PC-9 (cell line): Measurements from ENCODE around the gene JHY. TPM values are rescaled to one million over a fixed set of nuclear protein-coding genes. Genes with fewer than 3 reads are reported as not detected.

Source experiments
- BruUV-seq: library from RNA; stranded (reverse); fragments of 400-500 nt; replicated peaks from 2 replicates; lab custom pipeline; 2021; lab: Mats Ljungman, UMichigan
- CTCF ChIA-PET: fragments of 300-600 bp; sonication (Branson Sonifier 250); formaldehyde crosslinking; loops from one replicate; lab custom pipeline; 2022; ENCODE audit warnings: antibody characterized with exemption; lab: Charles Lee
- POLR2A ChIA-PET: fragments of 300-600 bp; sonication (Branson Sonifier 250); formaldehyde crosslinking; loops from one replicate; lab custom pipeline; 2022; ENCODE audit warnings: antibody characterized with exemption; ENCODE audit not compliant: unreplicated experiment; lab: Charles Lee
- DNase-seq, 2 experiments: peaks; one replicate each; pipeline versions ENCODE4 v3.0.0 to v3.0.0-alpha.2; 2015 to 2022; ENCODE audit warnings: mixed read lengths in 1 of 2
- H2AFZ ChIP-seq: fragments of 200-600 bp; sonication (generic); 2 replicates; pipeline ENCODE4 v1.8.1; 2017; ENCODE audit warnings: antibody characterized with exemption
- H3F3A ChIP-seq: fragments of 200-600 bp; sonication (generic); 2 replicates; pipeline ENCODE4 v1.8.1; 2017; ENCODE audit warnings: antibody characterized with exemption, mild to moderate bottlenecking, low read depth; ENCODE audit not compliant: insufficient read depth
- H3K27ac ChIP-seq: fragments of 200-600 bp; sonication (generic); 2 replicates; pipeline ENCODE4 v1.6.1; 2016; ENCODE audit warnings: mixed run types
- H3K27me3 ChIP-seq: fragments of 200-600 bp; sonication (generic); 2 replicates; pipeline ENCODE4 v1.6.1; 2016; ENCODE audit warnings: low read depth, mixed run types; ENCODE audit not compliant: insufficient read depth
- H3K36me3 ChIP-seq: fragments of 200-600 bp; sonication (generic); 2 replicates; pipeline ENCODE4 v1.6.1; 2016; ENCODE audit warnings: low read depth, mixed run types
- H3K4me1 ChIP-seq: fragments of 200-600 bp; sonication (generic); replicated peaks from 2 replicates; pipeline ENCODE4 v1.6.1; 2016; ENCODE audit warnings: mixed run types; ENCODE audit not compliant: insufficient read depth
- H3K4me2 ChIP-seq: fragments of 200-600 bp; sonication (generic); 2 replicates; pipeline ENCODE4 v1.6.1; 2017; ENCODE audit warnings: mixed run types
- H3K4me3 ChIP-seq: fragments of 200-600 bp; sonication (generic); 2 replicates; pipeline ENCODE4 v1.6.1; 2016; ENCODE audit warnings: mixed run types
- H3K79me2 ChIP-seq: fragments of 200-600 bp; sonication (generic); 2 replicates; pipeline ENCODE4 v1.6.1; 2017; ENCODE audit warnings: low read depth, mixed run types
- H3K9me2 ChIP-seq: fragments of 200-600 bp; sonication (generic); 2 replicates; pipeline ENCODE4 v1.8.1; 2017; ENCODE audit warnings: mild to moderate bottlenecking; ENCODE audit not compliant: insufficient read depth
- H3K9me3 ChIP-seq: fragments of 200-600 bp; sonication (generic); 2 replicates; pipeline ENCODE4 v1.8.1; 2016; ENCODE audit warnings: low read depth; ENCODE audit not compliant: insufficient read depth
- H4K20me1 ChIP-seq: fragments of 200-600 bp; sonication (generic); 2 replicates; pipeline ENCODE4 v1.8.1; 2017; ENCODE audit not compliant: insufficient read depth
- CTCF ChIP-seq: fragments of 200-600 bp; sonication (generic); conservative IDR thresholded peaks from 2 replicates; pipeline ENCODE4 v1.6.1; 2017; ENCODE audit warnings: mixed run types, antibody characterized with exemption, mild to moderate bottlenecking, moderate library complexity
- EZH2 ChIP-seq: fragments of 200-600 bp; sonication (generic); IDR thresholded peaks from 2 replicates; pipeline ENCODE4 v1.8.0; 2017; ENCODE audit warnings: antibody characterized with exemption, low read depth
- intact Hi-C: fragments of 100-400 bp; cut with micrococcal nuclease; formaldehyde crosslinking; loops from one replicate; pipeline ENCODE4 v1.10.0; 2022; ENCODE audit not compliant: unreplicated experiment
- total RNA-seq: library from RNA; stranded (reverse); gene quantifications from 2 replicates; pipeline ENCODE4 v1.2.3, GENCODE V29; 2021

Gene JHY
- total RNA-seq, 1 experiment from 2014 or later, result 6.2 TPM

GRCh38 chr11:122877732-122878131 lies 4.8 kb upstream of the JHY start:
- Histone ChIP-seq H2AFZ (no peak overlapping the region), H3K4me2 (no peak overlapping the region), H3K27me3 (no peaks in the 10 kb centered on the region), H3F3A (peaks cover 11% of the 10 kb centered on the region; the same call in 1 of the 2 replicates), H3K36me3 (no peaks in the 10 kb centered on the region), H3K9me2 (no peaks in the 10 kb centered on the region), H3K79me2 (no peaks in the 10 kb centered on the region), H4K20me1 (no peaks in the 10 kb centered on the region), H3K9me3 (no peaks in the 10 kb centered on the region), H3K4me1 (peaks cover 5% of the 10 kb centered on the region), H3K27ac (no peak overlapping the region), H3K4me3 (no peak overlapping the region)
- DNase-seq, result no peak
- BruUV-seq, result no TSS peak
- intact Hi-C loops, result no loop called here
- TF ChIP-seq CTCF (no peak), EZH2 (no peak)
- ChIA-PET CTCF (no interaction called here), POLR2A (no interaction called here)

- ChIA-PET CTCF (no interaction called here), POLR2A (interaction anchor here (0.5 kb wide), 1 partner anchor 20 kb away, joined by 4 read pairs; no protein-coding TSS in a partner anchor)
- Histone ChIP-seq H3K4me3 (no peak overlapping the region), H3K9me2 (no peaks in the 10 kb centered on the region), H3F3A (peaks cover 10% of the 10 kb centered on the region; the same call in 1 of the 2 replicates), H3K36me3 (no peaks in the 10 kb centered on the region), H3K27me3 (no peaks in the 10 kb centered on the region), H2AFZ (no peak overlapping the region), H3K27ac (no peak overlapping the region), H3K79me2 (no peaks in the 10 kb centered on the region), H4K20me1 (no peaks in the 10 kb centered on the region), H3K4me2 (no peak overlapping the region), H3K4me1 (peaks cover 11% of the 10 kb centered on the region), H3K9me3 (no peaks in the 10 kb centered on the region)
- BruUV-seq, result no TSS peak
- no peak for DNase-seq
- intact Hi-C loops, result no loop called here
- TF ChIP-seq CTCF, result no peak
- no peak for TF ChIP-seq EZH2
Observed at GRCh38 chr11:122879785-122880184, 2.8 kb upstream of the JHY start.

GRCh38 chr11:122882857-122883645 lies 492 bp downstream of the JHY start:
- Histone ChIP-seq H3K4me1 (peaks cover 11% of the 10 kb centered on the region), H3K4me2 (peak overlapping the region; percentile 82), H3K27ac (peak overlapping the region; percentile 71), H3K4me3 (peak overlapping the region; percentile 64), H3K79me2 (no peaks in the 10 kb centered on the region), H3F3A (peaks cover 10% of the 10 kb centered on the region; the same call in 1 of the 2 replicates), H3K27me3 (no peaks in the 10 kb centered on the region), H3K9me2 (no peaks in the 10 kb centered on the region), H2AFZ (peak overlapping the region; percentile 86), H4K20me1 (no peaks in the 10 kb centered on the region), H3K9me3 (no peaks in the 10 kb centered on the region), H3K36me3 (no peaks in the 10 kb centered on the region)
- TSS peak; percentile 88 for BruUV-seq
- DNase-seq, result peak; percentile 57 to 82
- ChIA-PET POLR2A (interaction anchor here (0.7 kb wide), 1 partner anchor 155 kb away, joined by 6 read pairs; no protein-coding TSS in a partner anchor), CTCF (interaction anchor here (0.5 to 1.1 kb wide), 6 partner anchors 17 to 286 kb away, joined by 3 to 9 read pairs (median 4); no protein-coding TSS in a partner anchor)
- intact Hi-C loops, result no loop called here
- TF ChIP-seq EZH2 (no peak), CTCF (no peak)
